Measurements from ENCODE around the gene TBX2. TPM values are rescaled to one million over a fixed set of nuclear protein-coding genes. Genes with fewer than 3 reads are reported as not detected.

The TBX2 gene
- total and polyA plus RNA-seq, 2 donors (not counting 1 experiment from before 2014, with no cell fraction given) = 40.5 to 148 TPM

DNA sequence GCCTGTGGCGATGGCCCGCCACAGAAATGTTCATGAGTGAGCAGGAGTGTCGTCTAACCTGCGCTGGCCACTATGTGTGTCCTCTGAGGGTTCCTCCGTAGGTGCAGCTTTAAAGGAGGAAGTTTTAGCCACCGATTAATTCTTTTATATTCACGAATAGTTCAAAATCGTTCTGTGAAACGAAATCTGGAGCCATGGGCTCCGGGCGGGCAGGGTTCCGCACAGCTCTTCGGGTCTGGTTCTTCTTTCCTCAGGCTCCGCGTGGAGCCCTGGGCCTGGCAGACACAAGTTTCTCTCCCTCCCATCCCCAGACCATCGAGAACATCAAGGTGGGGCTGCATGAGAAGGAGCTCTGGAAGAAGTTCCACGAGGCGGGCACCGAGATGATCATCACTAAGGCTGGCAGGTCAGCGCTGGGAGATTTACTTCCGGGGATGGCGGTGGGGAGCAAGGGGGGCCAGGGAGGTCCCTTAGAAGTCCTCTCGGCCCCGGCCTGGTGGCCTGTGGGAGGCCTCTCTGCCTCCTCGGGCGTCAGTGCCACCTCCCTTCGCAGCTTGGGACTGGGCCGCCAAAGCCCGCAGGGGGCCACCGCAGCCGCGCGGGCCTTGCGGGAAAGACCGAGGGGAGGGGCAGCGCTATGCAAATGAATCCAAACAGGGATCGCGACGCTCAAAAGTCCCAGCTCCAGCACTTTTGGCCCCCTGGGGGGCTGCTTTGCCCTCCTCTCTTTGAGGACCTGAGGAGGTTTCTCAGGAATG, 57.8 kb downstream of the TBX2 start:
- peaks cover 24% of the 10 kb centered on the region for H3K4me1 ChIP-seq (ENCODE audit: control insufficient read depth, extremely low read depth, insufficient read depth, low read length)
- H3K9ac ChIP-seq (ENCODE audit: insufficient read depth, low read length) = peak overlapping the region; percentile 83
- H3K4me2 ChIP-seq (ENCODE audit: extremely low read depth, insufficient read depth, low read length) = peak overlapping the region; percentile 96
- peaks cover 100% of the 10 kb centered on the region for H3K79me2 ChIP-seq (ENCODE audit: control insufficient read depth, insufficient read depth, low read length)
- peak overlapping the region; percentile 93 for H3K27ac ChIP-seq (ENCODE audit: insufficient read depth, low read length)
- no peaks in the 10 kb centered on the region for H3K9me3 ChIP-seq (ENCODE audit: control insufficient read depth, insufficient read depth, low read depth, low read length)
- DNase-seq (ENCODE audit: low read depth in 2 of 2) = no peak
- H4K20me1 ChIP-seq (ENCODE audit: control insufficient read depth, extremely low read depth, insufficient read depth, low read length) = no peaks in the 10 kb centered on the region
- no peaks in the 10 kb centered on the region for H3K27me3 ChIP-seq (ENCODE audit: control insufficient read depth, insufficient read depth, low read length)
- no peak for TF ChIP-seq EZH2 (IDR thresholded peaks at IDR 0.05; ENCODE audit: low read length, missing control alignments)
- TF ChIP-seq, protein P1, sequence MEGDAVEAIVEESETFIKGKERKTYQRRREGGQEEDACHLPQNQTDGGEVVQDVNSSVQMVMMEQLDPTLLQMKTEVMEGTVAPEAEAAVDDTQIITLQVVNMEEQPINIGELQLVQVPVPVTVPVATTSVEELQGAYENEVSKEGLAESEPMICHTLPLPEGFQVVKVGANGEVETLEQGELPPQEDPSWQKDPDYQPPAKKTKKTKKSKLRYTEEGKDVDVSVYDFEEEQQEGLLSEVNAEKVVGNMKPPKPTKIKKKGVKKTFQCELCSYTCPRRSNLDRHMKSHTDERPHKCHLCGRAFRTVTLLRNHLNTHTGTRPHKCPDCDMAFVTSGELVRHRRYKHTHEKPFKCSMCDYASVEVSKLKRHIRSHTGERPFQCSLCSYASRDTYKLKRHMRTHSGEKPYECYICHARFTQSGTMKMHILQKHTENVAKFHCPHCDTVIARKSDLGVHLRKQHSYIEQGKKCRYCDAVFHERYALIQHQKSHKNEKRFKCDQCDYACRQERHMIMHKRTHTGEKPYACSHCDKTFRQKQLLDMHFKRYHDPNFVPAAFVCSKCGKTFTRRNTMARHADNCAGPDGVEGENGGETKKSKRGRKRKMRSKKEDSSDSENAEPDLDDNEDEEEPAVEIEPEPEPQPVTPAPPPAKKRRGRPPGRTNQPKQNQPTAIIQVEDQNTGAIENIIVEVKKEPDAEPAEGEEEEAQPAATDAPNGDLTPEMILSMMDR (conservative IDR thresholded peaks at IDR 0.05 in 1 of 2, IDR thresholded peaks at IDR 0.05 in 1 of 2; ENCODE audit: low read depth in 1 of 2, low read length in 2 of 2) = no peak
- peaks cover 10% of the 10 kb centered on the region for H3K36me3 ChIP-seq (ENCODE audit: control insufficient read depth, insufficient read depth, low read length)
- peak overlapping the region; percentile 37 to 91 (median 66) for H3K4me3 ChIP-seq (replicated peaks in 1 of 4; ENCODE audit: control extremely low read depth in 1 of 4, insufficient read depth in 1 of 4, low read depth in 3 of 4, low read length in 4 of 4)
- no peak overlapping the region for H2AFZ ChIP-seq (ENCODE audit: low read length)

DNA sequence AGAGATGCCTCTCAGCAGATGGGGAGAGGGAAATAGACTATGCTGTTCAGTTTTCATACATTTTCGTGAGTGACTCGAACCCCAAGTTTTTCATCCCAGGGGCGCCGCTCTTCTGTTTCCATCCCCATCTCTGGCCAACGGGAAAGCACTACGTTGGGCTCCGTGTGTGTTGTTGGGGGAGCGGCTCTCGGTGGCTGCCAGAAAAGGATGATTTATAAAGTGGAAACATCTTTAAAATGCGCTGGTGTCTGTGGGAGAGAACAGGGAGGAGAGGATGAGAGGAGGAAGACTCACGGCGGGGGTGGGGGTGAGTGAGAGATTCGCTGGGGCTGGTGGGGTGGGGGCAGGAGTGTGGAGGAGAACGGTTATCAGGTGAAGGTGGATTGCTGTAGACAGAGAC, 58.4 kb downstream of the TBX2 start:
- peaks cover 100% of the 10 kb centered on the region for H3K79me2 ChIP-seq (ENCODE audit: control insufficient read depth, insufficient read depth, low read length)
- H2AFZ ChIP-seq (ENCODE audit: low read length) = no peak overlapping the region
- peak overlapping the region; percentile 93 for H3K27ac ChIP-seq (ENCODE audit: insufficient read depth, low read length)
- H3K4me2 ChIP-seq (ENCODE audit: extremely low read depth, insufficient read depth, low read length) = peak overlapping the region; percentile 96
- peaks cover 10% of the 10 kb centered on the region for H3K36me3 ChIP-seq (ENCODE audit: control insufficient read depth, insufficient read depth, low read length)
- H4K20me1 ChIP-seq (ENCODE audit: control insufficient read depth, extremely low read depth, insufficient read depth, low read length) = no peaks in the 10 kb centered on the region
- H3K27me3 ChIP-seq (ENCODE audit: control insufficient read depth, insufficient read depth, low read length) = no peaks in the 10 kb centered on the region
- H3K4me1 ChIP-seq (ENCODE audit: control insufficient read depth, extremely low read depth, insufficient read depth, low read length) = peaks cover 30% of the 10 kb centered on the region
- H3K9me3 ChIP-seq (ENCODE audit: control insufficient read depth, insufficient read depth, low read depth, low read length) = no peaks in the 10 kb centered on the region
- H3K9ac ChIP-seq (ENCODE audit: insufficient read depth, low read length) = peak overlapping the region; percentile 83
- DNase-seq (ENCODE audit: low read depth in 2 of 2) = no peak
- TF ChIP-seq, protein P1 (conservative IDR thresholded peaks at IDR 0.05 in 1 of 2, IDR thresholded peaks at IDR 0.05 in 1 of 2; ENCODE audit: low read depth in 1 of 2, low read length in 2 of 2) = no peak
- TF ChIP-seq EZH2 (IDR thresholded peaks at IDR 0.05; ENCODE audit: low read length, missing control alignments) = no peak
- peak overlapping the region; percentile 37 to 91 (median 66) for H3K4me3 ChIP-seq (replicated peaks in 1 of 4; ENCODE audit: control extremely low read depth in 1 of 4, insufficient read depth in 1 of 4, low read depth in 3 of 4, low read length in 4 of 4)

DNA sequence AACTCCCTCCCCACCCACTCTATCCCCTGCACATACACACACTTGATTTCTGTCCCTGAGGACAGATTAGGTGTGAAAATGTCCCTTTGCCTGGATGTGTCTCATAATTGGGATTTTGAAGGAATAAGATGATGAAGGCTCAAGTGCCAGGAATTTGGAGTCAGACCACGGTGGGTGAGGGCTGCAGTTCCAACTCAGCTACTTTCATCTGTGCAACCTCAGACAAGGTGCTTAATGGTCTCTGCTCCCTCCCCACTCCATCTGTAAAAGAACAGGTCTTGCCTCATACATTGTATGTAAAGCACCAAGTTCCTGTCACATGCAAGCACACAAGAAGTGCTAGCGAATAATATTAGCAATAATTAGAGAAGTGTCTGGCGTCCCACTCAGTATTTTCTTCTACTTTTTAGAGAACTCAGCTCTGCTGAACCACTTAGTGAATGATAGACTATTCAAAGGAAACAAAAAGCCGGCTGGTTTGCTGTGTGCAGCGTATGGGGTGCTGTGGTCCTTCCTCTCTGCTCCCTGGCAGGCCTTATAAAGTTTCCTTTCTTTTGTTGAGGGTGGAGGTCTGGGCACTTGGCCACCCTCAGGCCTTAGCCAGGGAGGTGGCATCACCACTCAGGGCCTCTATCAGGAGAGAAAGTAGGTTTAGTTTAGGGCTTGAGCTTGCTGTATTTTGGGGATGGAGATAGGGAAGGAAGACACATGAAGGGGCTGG, 58.9 kb downstream of the TBX2 start:
- no peaks in the 10 kb centered on the region for H3K27me3 ChIP-seq (ENCODE audit: control insufficient read depth, insufficient read depth, low read length)
- DNase-seq (ENCODE audit: low read depth in 2 of 2) = no peak

More for the DNA sequence above, 58.9 kb downstream of the TBX2 start:
- Histone ChIP-seq H3K4me1 (ENCODE audit: control insufficient read depth, extremely low read depth, insufficient read depth, low read length) (peaks cover 35% of the 10 kb centered on the region), H3K36me3 (ENCODE audit: control insufficient read depth, insufficient read depth, low read length) (peaks cover 10% of the 10 kb centered on the region), H3K4me2 (ENCODE audit: extremely low read depth, insufficient read depth, low read length) (peak overlapping the region; percentile 96), H3K27ac (ENCODE audit: insufficient read depth, low read length) (peak overlapping the region; percentile 93), H3K4me3 (replicated peaks in 1 of 4; ENCODE audit: control extremely low read depth in 1 of 4, insufficient read depth in 1 of 4, low read depth in 3 of 4, low read length in 4 of 4) (peak overlapping the region in 3 of 4 experiments; percentile 63 to 91 (median 68)), H3K9me3 (ENCODE audit: control insufficient read depth, insufficient read depth, low read depth, low read length) (no peaks in the 10 kb centered on the region), H3K9ac (ENCODE audit: insufficient read depth, low read length) (peak overlapping the region; percentile 26), H3K79me2 (ENCODE audit: control insufficient read depth, insufficient read depth, low read length) (peaks cover 100% of the 10 kb centered on the region), H4K20me1 (ENCODE audit: control insufficient read depth, extremely low read depth, insufficient read depth, low read length) (no peaks in the 10 kb centered on the region), H2AFZ (ENCODE audit: low read length) (no peak overlapping the region)
- no peak for TF ChIP-seq EZH2 (IDR thresholded peaks at IDR 0.05; ENCODE audit: low read length, missing control alignments)
- TF ChIP-seq, protein P1 (conservative IDR thresholded peaks at IDR 0.05 in 1 of 2, IDR thresholded peaks at IDR 0.05 in 1 of 2; ENCODE audit: low read depth in 1 of 2, low read length in 2 of 2) = no peak
